Vagina (tissue), 2 donors: ENCODE results near the gene PTPN14. TPM values are rescaled to one million over a fixed set of nuclear protein-coding genes. Genes with fewer than 3 reads are reported as not detected.

Experiments
- DNase-seq, 2 donors: peaks; one replicate each; pipeline ENCODE4 v3.0.0-alpha.2; 2017; ENCODE audit errors: extremely low spot score in 2 of 2
- H3K27ac ChIP-seq: fragments of 200-600 bp; sonication (generic); one replicate; pipeline ENCODE4 v1.5.1; 2019
- H3K27me3 ChIP-seq: fragments of 200-600 bp; sonication (generic); one replicate; pipeline ENCODE4 v1.5.1; 2019
- H3K36me3 ChIP-seq, 2 donors: fragments of 200-600 bp; sonication (generic); one replicate each; pipeline ENCODE4 v1.5.1; 2017 to 2019
- H3K4me1 ChIP-seq: fragments of 200-600 bp; sonication (generic); one replicate; pipeline ENCODE4 v1.5.1; 2019
- H3K4me3 ChIP-seq, 2 donors: fragments of 200-600 bp; sonication (generic); 1 replicate in 1 of 2; 2 replicates in 1 of 2; pipeline ENCODE4 v1.5.1; 2016 to 2019
- H3K9me3 ChIP-seq: fragments of 200-600 bp; sonication (generic); one replicate; pipeline ENCODE4 v1.5.1; 2019
- POLR2A ChIP-seq, 2 donors: fragments of 450-650 bp; IDR thresholded peaks; one replicate each; pipeline ENCODE4 v1.6.1; 2017; ENCODE audit warnings: antibody characterized with exemption in 2 of 2, mild to moderate bottlenecking in 2 of 2, moderate library complexity in 2 of 2
- POLR2AphosphoS5 ChIP-seq, 2 donors: sonication (generic); formaldehyde crosslinking; IDR thresholded peaks; one replicate each; pipeline ENCODE4 v1.9.0; 2017; ENCODE audit warnings: antibody characterized with exemption in 2 of 2, mild to moderate bottlenecking in 2 of 2, low read depth in 1 of 2; ENCODE audit not compliant: insufficient read depth in 1 of 2
- intact Hi-C: fragments of 100-400 bp; cut with DNase I; formaldehyde crosslinking; loops from one replicate; pipeline ENCODE4 v1.15.1; 2023
- total RNA-seq: library from RNA; depleted of rRNA; stranded (reverse); fragments of >200 nt; gene quantifications from one replicate; pipeline ENCODE4 v1.2.3, GENCODE V29; 2016
- TF ChIP-seq, protein P1 (sequence below), 3 experiments: fragments of 450-650 bp in 2 of 3; fragments of 200-600 bp in 1 of 3; sonication (generic) in 1 of 3; IDR thresholded peaks; one replicate each; pipeline ENCODE4 v1.5.1; 2017 to 2019; ENCODE audit warnings: antibody characterized with exemption in 3 of 3, mild to moderate bottlenecking in 2 of 3, moderate library complexity in 2 of 3

The PTPN14 gene
- total RNA-seq, 1 donor from 2014 or later: 24.3 TPM

DNA sequence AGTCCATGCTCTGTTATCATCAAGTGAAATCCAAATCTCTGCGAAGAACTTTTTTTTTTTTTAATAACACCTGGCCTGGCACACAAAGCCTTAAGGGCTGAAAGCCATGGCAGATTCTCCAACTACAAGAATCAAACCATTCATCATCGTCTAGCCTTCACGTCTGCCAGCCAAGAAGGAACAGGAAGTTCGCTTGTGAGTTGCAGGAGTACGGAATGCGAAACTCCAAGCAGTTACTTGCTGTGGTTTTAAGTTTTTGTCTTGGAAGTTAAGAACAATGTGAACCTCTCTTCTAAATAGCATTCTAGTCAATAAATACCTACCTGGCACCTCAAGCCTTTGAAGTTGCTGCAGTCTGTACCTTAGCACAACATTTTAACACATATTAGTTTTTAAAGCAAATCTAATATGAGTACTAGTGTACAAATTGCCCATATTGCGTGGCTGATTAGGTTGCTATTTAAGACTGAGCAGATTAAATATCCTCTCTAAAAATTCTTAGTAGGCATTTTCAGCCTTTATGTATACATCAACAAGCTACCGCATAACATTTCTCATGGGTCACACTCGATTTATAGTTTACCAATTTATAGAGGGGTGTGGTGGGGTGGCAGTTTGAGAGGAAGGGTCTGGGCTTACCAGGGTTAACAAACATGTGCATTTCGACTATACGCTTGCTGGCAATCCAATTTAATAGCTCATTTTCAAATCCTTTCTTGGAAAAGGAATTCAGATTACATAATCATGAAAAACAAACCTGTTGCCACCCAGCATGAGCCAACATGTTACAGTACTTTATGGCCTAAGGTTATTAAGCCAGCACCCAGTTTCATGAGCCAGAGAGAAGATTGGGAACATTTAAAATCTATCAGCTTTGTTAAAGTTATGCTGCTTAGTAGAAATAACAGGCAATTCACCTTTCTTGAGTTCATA is 22.2 kb upstream of the PTPN14 start:
- intact Hi-C loops: no loop called here
- TF ChIP-seq POLR2A (IDR thresholded peaks at IDR 0.05) (no peak), POLR2AphosphoS5 (IDR thresholded peaks at IDR 0.05; ENCODE audit: insufficient read depth in 1 of 2, low read depth in 1 of 2) (no peak)
- TF ChIP-seq, protein P1, sequence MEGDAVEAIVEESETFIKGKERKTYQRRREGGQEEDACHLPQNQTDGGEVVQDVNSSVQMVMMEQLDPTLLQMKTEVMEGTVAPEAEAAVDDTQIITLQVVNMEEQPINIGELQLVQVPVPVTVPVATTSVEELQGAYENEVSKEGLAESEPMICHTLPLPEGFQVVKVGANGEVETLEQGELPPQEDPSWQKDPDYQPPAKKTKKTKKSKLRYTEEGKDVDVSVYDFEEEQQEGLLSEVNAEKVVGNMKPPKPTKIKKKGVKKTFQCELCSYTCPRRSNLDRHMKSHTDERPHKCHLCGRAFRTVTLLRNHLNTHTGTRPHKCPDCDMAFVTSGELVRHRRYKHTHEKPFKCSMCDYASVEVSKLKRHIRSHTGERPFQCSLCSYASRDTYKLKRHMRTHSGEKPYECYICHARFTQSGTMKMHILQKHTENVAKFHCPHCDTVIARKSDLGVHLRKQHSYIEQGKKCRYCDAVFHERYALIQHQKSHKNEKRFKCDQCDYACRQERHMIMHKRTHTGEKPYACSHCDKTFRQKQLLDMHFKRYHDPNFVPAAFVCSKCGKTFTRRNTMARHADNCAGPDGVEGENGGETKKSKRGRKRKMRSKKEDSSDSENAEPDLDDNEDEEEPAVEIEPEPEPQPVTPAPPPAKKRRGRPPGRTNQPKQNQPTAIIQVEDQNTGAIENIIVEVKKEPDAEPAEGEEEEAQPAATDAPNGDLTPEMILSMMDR (IDR thresholded peaks at IDR 0.05): no peak
- peaks cover 8% of the 10 kb centered on the region for H3K4me1 ChIP-seq

DNA sequence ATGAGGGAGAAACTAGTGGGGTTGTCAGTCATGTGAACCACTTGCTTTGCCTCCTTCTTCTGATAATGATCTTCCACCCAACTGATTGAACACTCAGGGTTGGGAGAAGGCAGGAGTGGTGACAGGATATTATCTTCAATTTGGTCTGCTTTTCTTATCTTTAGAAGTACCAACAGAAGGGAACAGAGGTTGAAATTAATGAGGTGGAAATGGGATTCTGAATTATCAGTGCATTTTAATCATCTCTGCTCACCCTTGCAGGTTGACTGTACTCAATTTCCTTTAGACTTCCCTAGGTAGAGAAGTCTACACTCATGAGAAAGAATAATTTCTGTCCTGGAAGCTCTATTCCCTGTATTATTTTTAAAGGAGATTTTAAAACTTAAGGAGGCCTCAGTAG is 19.9 kb upstream of the PTPN14 start:
- Histone ChIP-seq H3K4me3 (no peak overlapping the region), H3K4me1 (peaks cover 8% of the 10 kb centered on the region), H3K27me3 (no peaks in the 10 kb centered on the region), H3K27ac (no peak overlapping the region), H3K9me3 (no peaks in the 10 kb centered on the region), H3K36me3 (no peaks in the 10 kb centered on the region)
- DNase-seq: no peak
- intact Hi-C loops: no loop called here
- no peak for TF ChIP-seq POLR2A (IDR thresholded peaks at IDR 0.05)
- TF ChIP-seq, protein P1 (IDR thresholded peaks at IDR 0.05): no peak
- TF ChIP-seq POLR2AphosphoS5 (IDR thresholded peaks at IDR 0.05; ENCODE audit: insufficient read depth in 1 of 2, low read depth in 1 of 2): no peak

More for the DNA sequence above, 22.2 kb upstream of the PTPN14 start:
- no peak overlapping the region for H3K27ac ChIP-seq
- H3K9me3 ChIP-seq: no peaks in the 10 kb centered on the region
- H3K4me3 ChIP-seq: no peak overlapping the region
- no peaks in the 10 kb centered on the region for H3K36me3 ChIP-seq
- DNase-seq: no peak
- no peaks in the 10 kb centered on the region for H3K27me3 ChIP-seq

DNA sequence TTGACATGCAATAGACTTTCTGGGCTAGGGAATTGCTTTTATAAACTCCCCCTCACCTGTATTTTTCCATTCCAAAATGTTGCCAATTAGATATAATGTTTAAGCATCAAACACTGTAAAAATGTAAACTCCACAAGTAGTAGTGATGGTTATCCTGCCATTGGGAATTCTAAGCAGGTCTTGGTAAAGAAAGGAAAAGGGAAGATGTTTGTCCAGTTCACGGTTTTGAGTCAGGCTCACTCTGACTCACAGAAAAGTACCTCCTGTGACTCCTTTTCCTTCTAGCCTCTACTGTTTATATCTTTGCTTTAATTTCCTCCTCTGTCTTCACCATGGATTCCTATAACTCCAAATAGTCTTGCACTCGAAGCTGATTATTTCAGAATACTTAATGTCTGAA is 19.0 kb upstream of the PTPN14 start:
- Histone ChIP-seq H3K27me3 (no peaks in the 10 kb centered on the region), H3K27ac (no peak overlapping the region), H3K4me1 (peaks cover 6% of the 10 kb centered on the region), H3K36me3 (no peaks in the 10 kb centered on the region), H3K9me3 (no peaks in the 10 kb centered on the region), H3K4me3 (no peak overlapping the region)
- no peak for TF ChIP-seq POLR2AphosphoS5 (IDR thresholded peaks at IDR 0.05; ENCODE audit: insufficient read depth in 1 of 2, low read depth in 1 of 2)
- TF ChIP-seq POLR2A (IDR thresholded peaks at IDR 0.05): no peak
- TF ChIP-seq, protein P1 (IDR thresholded peaks at IDR 0.05): no peak
- intact Hi-C loops: no loop called here
- DNase-seq: no peak

DNA sequence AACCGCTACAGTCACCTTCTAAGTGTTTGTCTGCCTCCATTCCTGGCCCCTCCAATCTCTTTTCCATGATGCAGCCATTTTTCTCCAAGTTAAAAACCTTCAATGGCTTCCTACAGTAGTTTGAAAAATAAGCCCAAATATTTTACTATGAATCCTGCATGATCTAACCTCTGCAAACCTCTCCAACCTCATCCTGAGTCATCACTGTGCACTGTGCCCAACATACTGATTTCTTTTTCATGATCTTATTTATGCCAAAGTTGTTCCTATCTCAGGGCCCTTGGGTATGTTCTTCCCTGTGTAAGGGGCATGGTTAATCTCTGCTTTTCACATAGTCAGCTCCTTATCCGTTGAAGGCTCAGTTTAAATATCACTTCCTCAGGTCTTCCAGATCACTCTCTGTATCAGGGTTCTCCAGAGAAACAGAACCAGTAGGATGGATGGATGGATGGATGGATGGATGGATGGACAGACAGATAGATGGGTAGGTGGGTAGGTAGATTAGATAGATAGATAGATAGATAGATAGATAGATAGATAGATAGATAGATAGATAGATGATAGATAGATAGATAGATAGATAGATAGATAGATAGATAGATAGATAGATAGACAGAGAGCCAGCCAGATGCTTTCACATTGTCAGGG is 18.1 kb upstream of the PTPN14 start:
- intact Hi-C loops: no loop called here

More for the DNA sequence above, 18.1 kb upstream of the PTPN14 start:
- Histone ChIP-seq H3K9me3 (no peaks in the 10 kb centered on the region), H3K4me3 (no peak overlapping the region), H3K4me1 (no peaks in the 10 kb centered on the region), H3K27me3 (no peaks in the 10 kb centered on the region), H3K27ac (no peak overlapping the region), H3K36me3 (no peaks in the 10 kb centered on the region)
- no peak for DNase-seq
- no peak for TF ChIP-seq POLR2AphosphoS5 (IDR thresholded peaks at IDR 0.05; ENCODE audit: insufficient read depth in 1 of 2, low read depth in 1 of 2)
- TF ChIP-seq, protein P1 (IDR thresholded peaks at IDR 0.05): no peak
- no peak for TF ChIP-seq POLR2A (IDR thresholded peaks at IDR 0.05)
